Stimulated activated CD8-positive, alpha-beta memory T cell treated with anti-CD3 and anti-CD28 coated beads, Interleukin-12 subunit alpha, Interleukin-12 subunit beta, amount 100 ng/mL, for 24 hours (primary cell): Measurements from ENCODE around the gene BEAN1.

ENCODE experiments used
- DNase-seq: peaks from one replicate; pipeline ENCODE4 v3.0.0-alpha.2; 2020; ENCODE audit errors: extremely low read depth

Gene BEAN1

DNA sequence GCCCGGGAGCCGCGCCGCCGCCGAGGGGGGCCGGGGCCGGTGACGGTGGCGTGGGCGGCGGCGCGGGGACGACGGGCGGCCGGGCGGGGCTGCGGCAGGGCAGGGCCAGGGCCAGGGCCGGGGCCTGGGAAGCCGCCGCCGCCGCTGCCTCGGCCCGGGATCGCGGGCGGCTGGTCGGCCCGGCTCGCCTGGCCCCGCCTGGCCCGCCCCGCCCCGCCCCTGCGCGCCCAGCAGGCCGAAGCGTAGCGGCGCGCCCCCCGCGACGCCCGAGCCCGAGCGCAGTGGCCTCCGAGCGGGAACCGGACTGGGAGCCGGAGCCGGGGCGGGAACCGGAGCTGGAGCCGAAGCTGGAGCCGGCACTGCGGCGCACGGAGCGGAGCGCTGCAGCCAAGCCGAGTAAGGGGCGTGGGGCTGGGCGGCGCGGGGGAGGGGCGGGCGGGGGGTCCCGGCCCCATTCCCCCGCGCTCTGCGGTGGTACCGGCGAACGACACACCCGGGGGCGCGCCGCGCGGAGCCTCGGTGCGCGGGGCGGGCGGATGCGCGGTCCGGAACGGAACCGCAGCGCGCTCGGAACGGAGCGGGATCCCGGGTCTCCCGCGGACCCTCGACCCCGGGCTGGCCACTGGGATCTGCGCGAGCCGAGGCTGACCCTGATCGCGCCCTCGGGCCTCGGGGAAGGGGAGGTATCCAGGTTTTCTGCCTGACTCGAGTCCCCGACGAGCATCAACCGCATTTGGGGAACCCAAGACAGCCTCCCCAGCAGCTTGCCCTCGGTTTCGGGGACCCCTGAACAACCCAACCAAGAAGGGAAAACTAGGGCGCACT lies at the start of gene BEAN1:
TSS of gene BEAN1 (plus strand) at position 260 of the 825 bp plus-strand sequence. CDS start 10,382 bp downstream, outside the sequence.
- DNase-seq = no peak

GRCh38 chr16:66377324-66377723 lies 49.8 kb upstream of the BEAN1 start:
- DNase-seq = no peak

DNA sequence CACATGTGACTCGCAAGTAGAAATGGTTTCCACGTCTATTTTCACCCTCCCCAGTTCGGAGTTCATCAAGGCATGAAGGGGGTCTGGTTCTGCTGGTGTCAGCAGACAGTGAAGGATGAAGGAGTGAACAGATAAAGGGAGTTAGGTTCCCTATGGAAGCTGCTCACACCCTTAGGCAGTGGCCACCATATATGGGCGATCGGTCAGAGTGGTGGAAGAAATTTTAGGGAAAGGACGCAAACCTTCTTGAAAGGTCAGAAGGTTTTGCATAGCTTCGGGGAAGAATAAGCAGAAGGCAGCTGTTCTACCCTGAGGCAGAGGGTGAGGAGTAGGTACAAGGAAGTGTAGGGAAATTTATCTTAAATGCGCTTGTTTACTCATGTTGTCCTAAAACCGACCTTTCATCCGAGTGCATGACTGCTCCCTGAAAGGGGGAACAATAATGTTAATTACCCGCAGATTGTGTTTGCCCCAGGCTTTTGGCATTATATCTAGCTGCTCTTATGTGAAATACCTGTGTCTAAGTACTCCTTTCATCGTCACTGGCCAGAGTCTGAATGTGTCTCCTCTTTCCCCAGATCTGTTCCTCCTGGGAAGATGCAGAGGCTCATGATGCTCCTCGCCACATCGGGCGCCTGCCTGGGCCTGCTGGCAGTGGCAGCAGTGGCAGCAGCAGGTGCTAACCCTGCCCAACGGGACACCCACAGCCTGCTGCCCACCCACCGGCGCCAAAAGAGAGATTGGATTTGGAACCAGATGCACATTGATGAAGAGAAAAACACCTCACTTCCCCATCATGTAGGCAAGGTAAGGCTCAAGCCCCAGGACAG lies 48.1 kb upstream of the BEAN1 start:
- DNase-seq = no peak

- no peak for DNase-seq
These were observed 47.5 kb upstream of the BEAN1 start for GRCh38 chr16:66379571-66379941.

DNA sequence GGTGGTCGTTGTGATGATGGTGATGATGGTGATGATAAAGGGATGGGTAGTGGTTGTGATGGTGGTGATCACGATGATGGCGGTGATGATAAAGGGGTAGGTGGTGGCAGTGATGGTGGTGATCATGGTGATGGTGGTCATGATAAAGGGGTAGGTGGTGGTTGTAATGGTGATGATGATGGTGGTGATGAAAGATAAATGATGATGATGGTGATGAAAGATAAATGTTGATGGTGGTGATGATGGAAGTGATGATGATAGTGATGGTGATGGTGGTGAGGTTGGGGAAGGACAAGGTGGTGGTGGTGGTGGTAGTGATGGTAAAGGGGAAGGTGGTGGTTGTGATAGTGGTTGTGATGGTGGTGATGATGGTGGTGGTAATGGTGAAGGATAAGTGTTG lies 46.7 kb upstream of the BEAN1 start:
- no peak for DNase-seq

GRCh38 chr16:66381585-66382170 lies 45.4 kb upstream of the BEAN1 start:
- DNase-seq = no peak

DNA sequence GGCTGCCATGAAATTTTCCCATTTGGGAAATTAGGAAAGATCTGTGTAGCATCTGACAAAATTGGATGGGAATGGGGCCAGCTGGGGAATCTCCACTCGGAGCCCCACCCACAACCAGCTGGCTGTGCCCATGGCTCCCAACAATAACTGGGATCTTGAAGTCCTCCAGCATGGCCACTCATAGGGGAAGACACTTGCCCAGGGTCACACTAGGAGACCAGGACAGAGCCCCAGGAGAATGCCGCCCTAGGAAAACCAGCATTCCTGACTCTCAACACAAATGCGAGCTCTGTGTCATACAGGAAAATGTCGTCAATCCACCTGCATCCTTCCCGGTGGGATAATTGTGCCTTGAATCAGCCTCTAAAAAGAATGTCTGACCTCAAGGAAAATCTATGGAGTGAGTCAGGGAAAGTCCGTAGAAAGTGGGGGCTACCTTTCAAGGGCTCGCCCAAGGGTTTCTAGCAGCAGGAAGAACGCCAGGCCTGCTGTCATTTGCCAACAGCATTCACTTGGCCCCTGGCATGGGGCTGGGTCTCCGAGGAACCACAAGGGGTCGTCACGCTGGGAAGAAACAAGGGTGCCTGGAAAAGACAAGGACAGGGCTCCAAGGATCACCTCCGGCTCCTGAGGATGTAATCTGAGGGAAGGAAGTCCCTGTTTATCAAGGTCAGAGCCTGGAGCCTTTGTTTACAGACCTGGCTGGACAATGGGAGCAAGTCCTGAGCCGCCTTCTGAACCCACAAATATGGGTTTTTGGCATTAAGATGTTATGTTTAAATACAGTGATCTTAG lies 44.7 kb upstream of the BEAN1 start:
- DNase-seq = no peak

DNA sequence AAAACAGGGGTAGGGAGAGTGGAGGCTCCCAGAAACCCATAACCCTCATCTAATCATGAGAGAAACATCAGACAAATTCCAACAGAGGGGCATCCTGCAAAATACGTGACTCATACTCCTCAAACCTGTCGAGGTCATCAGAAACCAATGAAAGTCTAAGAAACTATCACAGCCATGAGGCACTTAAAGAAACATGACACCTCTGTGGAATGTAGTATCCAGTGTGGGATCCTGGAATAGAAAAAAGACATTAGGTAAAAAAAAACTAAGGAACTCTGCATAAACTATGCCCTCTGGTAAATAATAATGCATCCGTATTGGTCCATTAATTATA lies 44.2 kb upstream of the BEAN1 start:
- DNase-seq = no peak

- DNase-seq = no peak
These were observed 43.5 kb upstream of the BEAN1 start for GRCh38 chr16:66383551-66383950.

- DNase-seq = no peak
These were observed 41.7 kb upstream of the BEAN1 start for GRCh38 chr16:66385415-66385814.

DNA sequence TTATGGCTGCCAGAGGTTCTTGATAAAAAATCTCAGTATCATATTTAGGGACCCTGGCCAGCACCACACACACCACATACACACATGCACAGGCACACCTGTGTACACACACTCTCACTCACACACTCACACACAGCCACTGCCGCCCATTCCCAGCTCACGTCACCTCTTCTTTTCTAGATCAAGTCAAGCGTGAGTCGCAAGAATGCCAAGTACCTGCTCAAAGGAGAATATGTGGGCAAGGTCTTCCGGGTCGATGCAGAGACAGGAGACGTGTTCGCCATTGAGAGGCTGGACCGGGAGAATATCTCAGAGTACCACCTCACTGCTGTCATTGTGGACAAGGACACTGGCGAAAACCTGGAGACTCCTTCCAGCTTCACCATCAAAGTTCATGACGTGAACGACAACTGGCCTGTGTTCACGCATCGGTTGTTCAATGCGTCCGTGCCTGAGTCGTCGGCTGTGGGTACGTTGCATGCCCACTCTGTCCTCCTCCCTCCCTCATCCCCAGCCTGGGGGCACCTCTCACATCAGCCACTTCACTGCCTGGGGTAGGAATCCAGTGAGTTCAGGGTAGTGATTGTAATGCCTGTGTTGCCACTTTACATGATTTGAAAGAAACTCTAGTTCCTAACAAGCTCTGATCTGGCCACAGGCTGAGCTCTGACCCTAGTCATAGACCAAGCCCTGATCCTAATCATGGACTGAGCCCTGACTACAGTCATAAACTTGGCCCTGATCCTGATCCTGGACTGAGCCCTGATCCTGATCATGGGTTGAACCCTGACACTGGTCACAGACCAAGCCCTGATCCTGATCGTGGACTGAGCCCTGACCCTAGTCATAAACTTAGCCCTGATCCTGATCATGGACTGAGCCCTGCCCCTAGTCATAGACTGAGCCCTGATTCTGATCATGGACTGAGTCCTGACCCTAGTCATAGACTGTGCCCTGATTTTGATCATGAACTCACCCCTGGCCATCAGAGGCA lies 40.2 kb upstream of the BEAN1 start:
- DNase-seq = no peak

GRCh38 chr16:66387817-66388332 lies 39.2 kb upstream of the BEAN1 start:
- no peak for DNase-seq

- no peak for DNase-seq
These were observed 38.5 kb upstream of the BEAN1 start for GRCh38 chr16:66388350-66389139.

- no peak for DNase-seq
These were observed 37.6 kb upstream of the BEAN1 start for GRCh38 chr16:66389256-66390176.

DNA sequence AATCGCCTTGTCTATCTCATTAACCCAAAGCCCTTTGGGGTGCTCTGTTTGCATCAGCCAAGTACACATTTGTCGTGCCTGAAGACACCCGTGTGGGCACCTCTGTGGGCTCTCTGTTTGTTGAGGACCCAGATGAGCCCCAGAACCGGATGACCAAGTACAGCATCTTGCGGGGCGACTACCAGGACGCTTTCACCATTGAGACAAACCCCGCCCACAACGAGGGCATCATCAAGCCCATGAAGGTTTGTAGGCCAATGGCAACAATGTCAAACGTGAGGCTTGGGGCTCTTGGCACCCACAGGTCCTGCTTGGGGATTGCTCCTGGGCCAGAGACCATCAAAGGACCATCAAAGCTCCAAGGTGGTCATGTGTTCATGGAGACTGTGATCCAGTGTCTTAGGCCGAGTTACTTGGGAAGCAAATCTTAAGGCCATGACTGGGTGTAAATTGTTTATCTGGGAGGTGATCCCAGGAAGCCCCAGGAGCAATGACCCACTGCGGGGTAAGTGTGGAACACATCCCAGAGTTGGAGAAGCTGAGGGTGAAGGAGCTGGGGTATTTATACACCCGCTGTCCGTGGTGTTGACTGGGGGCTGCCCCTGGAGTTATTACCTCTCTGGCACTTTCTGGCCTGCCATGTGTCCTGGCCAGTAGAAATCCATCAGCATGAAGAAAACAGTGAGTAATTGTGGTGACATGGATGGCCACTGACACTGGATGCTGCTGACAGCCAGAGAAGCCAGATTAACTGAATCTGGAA lies 36.6 kb upstream of the BEAN1 start:
- no peak for DNase-seq

GRCh38 chr16:66391726-66392670 lies 35.1 kb upstream of the BEAN1 start:
- no peak for DNase-seq
